SK-N-SH (cell line): Measurements from ENCODE around the gene GPD1L. TPM values are rescaled to one million over a fixed set of nuclear protein-coding genes. Genes with fewer than 3 reads are reported as not detected.

Source experiments
- CTCF ChIA-PET: fragments of 300-600, 350-600 bp; formaldehyde crosslinking; extraction: SDS; loops from one replicate; lab custom pipeline; 2021; lab: Yijun Ruan, JAX
- POLR2A ChIA-PET: fragments of 350-600 bp; sonication (Branson Sonifier 250); formaldehyde crosslinking; extraction: SDS; loops from one replicate; lab custom pipeline; 2020; ENCODE audit warnings: antibody characterized with exemption, inconsistent platforms; lab: Yijun Ruan, JAX
- DNase-seq: peaks from one replicate; pipeline ENCODE4 v3.0.0; 2012
- H2AFZ ChIP-seq: fragments of 200-600 bp; sonication (generic); 2 replicates; pipeline ENCODE4 v1.8.1; 2016; ENCODE audit warnings: antibody characterized with exemption, mild to moderate bottlenecking, low read depth
- H3F3A ChIP-seq: fragments of 200-600 bp; sonication (generic); replicated peaks from 2 replicates; pipeline ENCODE3; 2016; ENCODE audit warnings: antibody characterized with exemption, mild to moderate bottlenecking; ENCODE audit not compliant: insufficient read depth
- H3K27ac ChIP-seq, 2 experiments: fragments of 200-500 bp in 1 of 2; fragments of 200-600 bp in 1 of 2; sonication (Bioruptor generic) in 1 of 2; sonication (generic), shearing (Covaris generic) in 1 of 2; 2 replicates each; pipeline versions ENCODE4 v1.5.1 to v1.6.1; 2014 to 2016; ENCODE audit warnings: low read depth in 2 of 2, inconsistent platforms in 1 of 2, low read length in 1 of 2, mild to moderate bottlenecking in 1 of 2, mixed read lengths in 1 of 2
- H3K27me3 ChIP-seq: fragments of 200-600 bp; sonication (generic), shearing (Covaris generic); 2 replicates; pipeline ENCODE4 v1.6.1; 2016; ENCODE audit warnings: mixed run types; ENCODE audit not compliant: insufficient read depth
- H3K36me3 ChIP-seq, 2 experiments: fragments of 200-500 bp in 1 of 2; fragments of 200-600 bp in 1 of 2; sonication (Bioruptor generic) in 1 of 2; sonication (generic) in 1 of 2; replicated peaks in 1 of 2; 2 replicates each; pipeline versions ENCODE3 to v1.5.1; 2014 to 2016; ENCODE audit warnings: low read length in 1 of 2, mild to moderate bottlenecking in 1 of 2; ENCODE audit not compliant: insufficient read depth in 2 of 2, control insufficient read depth in 1 of 2
- H3K4me1 ChIP-seq, 2 experiments: fragments of 200-500 bp in 1 of 2; fragments of 200-600 bp in 1 of 2; sonication (Bioruptor generic) in 1 of 2; sonication (generic), shearing (Covaris generic) in 1 of 2; 2 replicates each; pipeline versions ENCODE4 v1.5.1 to v1.6.1; 2014 to 2016; ENCODE audit warnings: low read depth in 1 of 2, low read length in 1 of 2, mixed run types in 1 of 2; ENCODE audit not compliant: insufficient read depth in 2 of 2, control insufficient read depth in 1 of 2
- H3K4me2 ChIP-seq: fragments of 200-600 bp; sonication (generic), shearing (Covaris generic); 2 replicates; pipeline ENCODE4 v1.6.1; 2017; ENCODE audit warnings: mixed run types
- H3K4me3 ChIP-seq, 2 experiments: fragments of 200-500 bp in 1 of 2; fragments of 200-600 bp in 1 of 2; sonication (Bioruptor generic) in 1 of 2; sonication (generic), shearing (Covaris generic) in 1 of 2; 2 replicates each; pipeline versions ENCODE4 v1.5.1 to v1.8.1; 2014 to 2016; ENCODE audit warnings: low read depth in 2 of 2, inconsistent platforms in 1 of 2, low read length in 1 of 2, mild to moderate bottlenecking in 1 of 2, mixed read lengths in 1 of 2, moderate library complexity in 1 of 2
- H3K79me2 ChIP-seq: fragments of 200-600 bp; sonication (generic); 2 replicates; pipeline ENCODE4 v1.8.1; 2017; ENCODE audit warnings: mild to moderate bottlenecking; ENCODE audit not compliant: insufficient read depth
- H3K9ac ChIP-seq: fragments of 200-600 bp; sonication (generic); 2 replicates; pipeline ENCODE4 v1.6.1; 2017; ENCODE audit warnings: mixed run types
- H3K9me2 ChIP-seq: fragments of 200-600 bp; sonication (generic); 2 replicates; pipeline ENCODE4 v1.6.1; 2017; ENCODE audit warnings: mixed run types
- H3K9me3 ChIP-seq: fragments of 200-600 bp; sonication (generic); 2 replicates; pipeline ENCODE4 v1.6.1; 2017; ENCODE audit warnings: mixed run types, mild to moderate bottlenecking, moderate library complexity
- H4K20me1 ChIP-seq: fragments of 200-600 bp; sonication (generic); 2 replicates; pipeline ENCODE4 v1.6.1; 2017; ENCODE audit warnings: mild to moderate bottlenecking, mixed run types; ENCODE audit not compliant: insufficient read depth
- CHD2 ChIP-seq: fragments of 150-350 bp; IDR thresholded peaks from 2 replicates; pipeline ENCODE4 v1.6.1; 2018; ENCODE audit warnings: low read length; ENCODE audit not compliant: partially characterized antibody
- ELF1 ChIP-seq: IDR thresholded peaks from 2 replicates; pipeline ENCODE4 v1.4.0; 2012
- EP300 ChIP-seq, 2 experiments: IDR thresholded peaks; 2 replicates each; pipeline versions ENCODE4 v1.4.0 to v1.6.1; 2012; ENCODE audit warnings: borderline replicate concordance in 1 of 2, low read depth in 1 of 2, low read length in 1 of 2
- EZH2phosphoT487 ChIP-seq: fragments of 200-600 bp; sonication (generic); IDR thresholded peaks from 2 replicates; pipeline ENCODE4 v1.6.1; 2017; ENCODE audit warnings: low read depth, mixed run types, mild to moderate bottlenecking, antibody characterized with exemption, moderate library complexity, borderline replicate concordance
- FOXM1 ChIP-seq: IDR thresholded peaks from 2 replicates; pipeline ENCODE4 v1.4.0; 2012; ENCODE audit warnings: low read depth, mild to moderate bottlenecking
- IRF3 ChIP-seq: fragments of 150-350 bp; IDR thresholded peaks from 2 replicates; pipeline ENCODE4 v1.6.1; 2016; ENCODE audit warnings: mild to moderate bottlenecking, low read depth, low read length
- JUND ChIP-seq: IDR thresholded peaks from 2 replicates; pipeline ENCODE4 v1.4.0; 2012
- MAX ChIP-seq: IDR thresholded peaks from 2 replicates; pipeline ENCODE4 v1.4.0; 2012; ENCODE audit warnings: low read depth
- MEF2A ChIP-seq: IDR thresholded peaks from 2 replicates; pipeline ENCODE4 v1.4.0; 2012; ENCODE audit warnings: low read depth, borderline replicate concordance
- NFIC ChIP-seq: IDR thresholded peaks from 2 replicates; pipeline ENCODE4 v1.4.0; 2012; ENCODE audit warnings: borderline replicate concordance
- NRF1 ChIP-seq: IDR thresholded peaks from 2 replicates; pipeline ENCODE4 v1.6.1; 2012; ENCODE audit warnings: low read depth, mild to moderate bottlenecking, low read length
- PBX3 ChIP-seq: IDR thresholded peaks from 2 replicates; pipeline ENCODE4; 2012
- POLR2AphosphoS5 ChIP-seq: IDR thresholded peaks from 2 replicates; pipeline ENCODE4 v1.6.1; 2012; ENCODE audit warnings: low read depth, low read length
- RAD21 ChIP-seq: IDR thresholded peaks from 2 replicates; pipeline ENCODE4 v1.6.1; 2012; ENCODE audit warnings: mild to moderate bottlenecking, low read length
- RCOR1 ChIP-seq: fragments of 150-350 bp; IDR thresholded peaks from 2 replicates; pipeline ENCODE4 v1.6.1; 2017; ENCODE audit warnings: antibody characterized with exemption, low read length
- RFX5 ChIP-seq: IDR thresholded peaks from 2 replicates; pipeline ENCODE4 v1.6.1; 2012; ENCODE audit warnings: mild to moderate bottlenecking, improper control_type of control experiment, low read length
- SIN3A ChIP-seq: IDR thresholded peaks from 2 replicates; pipeline ENCODE4 v1.6.1; 2012; ENCODE audit warnings: low read depth, mild to moderate bottlenecking, low read length, moderate library complexity, borderline replicate concordance
- SMC3 ChIP-seq: IDR thresholded peaks from 2 replicates; pipeline ENCODE4 v1.6.1; 2012; ENCODE audit warnings: low read depth, low read length, improper control_type of control experiment
- TAF1 ChIP-seq: IDR thresholded peaks from 2 replicates; pipeline ENCODE4 v1.6.1; 2012; ENCODE audit warnings: low read depth, mild to moderate bottlenecking, low read length, moderate library complexity, borderline replicate concordance
- TCF12 ChIP-seq: IDR thresholded peaks from 2 replicates; pipeline ENCODE4 v1.4.0; 2012
- TEAD4 ChIP-seq: IDR thresholded peaks from 2 replicates; pipeline ENCODE4 v1.4.0; 2012; ENCODE audit warnings: mild to moderate bottlenecking, borderline replicate concordance; ENCODE audit not compliant: insufficient read depth
- USF1 ChIP-seq: IDR thresholded peaks from 2 replicates; pipeline ENCODE4 v1.4.0; 2012; ENCODE audit warnings: low read depth, borderline replicate concordance
- WGBS: methylation state at CpG from one replicate; pipeline ENCODE4 v1.1.6; 2017; ENCODE audit warnings: low lambda C conversion rate; 5-methylcytosine and 5-hydroxymethylcytosine counted together
- polyA plus RNA-seq, 3 experiments: library from polyadenylated mRNA; depleted of rRNA; stranded (reverse); fragments of >200 nt; gene quantifications; 2 replicates each; pipeline ENCODE4 v1.2.3, GENCODE V29; 2012

GPD1L gene
- polyA plus RNA-seq, 1 of the 3 experiments (the other 2 are of a cell fraction), result 6.1 TPM

GRCh38 chr3:32200490-32200889 lies 94.1 kb downstream of the GPD1L start (continued):
- TF ChIP-seq CHD2, result no peak
- no peak for TF ChIP-seq POLR2AphosphoS5
- TF ChIP-seq SMC3, result no peak

GRCh38 chr3:32200992-32201758 lies 94.8 kb downstream of the GPD1L start:
- POLR2A ChIA-PET, result no interaction called here
- no peaks in the 10 kb centered on the region for H3K79me2 ChIP-seq
- no peak overlapping the region for H3K9ac ChIP-seq
- no peak for TF ChIP-seq TAF1
- TF ChIP-seq NFIC, result no peak
- no peak for TF ChIP-seq MEF2A
- TF ChIP-seq MAX, result no peak
- no peak for TF ChIP-seq IRF3
- no peak for TF ChIP-seq FOXM1
- TF ChIP-seq JUND, result no peak
- TF ChIP-seq NRF1, result no peak
- no peak for TF ChIP-seq TEAD4
- TF ChIP-seq EZH2phosphoT487, result no peak
- TF ChIP-seq SMC3, result no peak
- no peak for TF ChIP-seq ELF1
- no peak for TF ChIP-seq CHD2
- no peak for TF ChIP-seq RAD21
- no peak for TF ChIP-seq SIN3A
- peaks cover 3% of the 10 kb centered on the region for H3F3A ChIP-seq
- no peak for DNase-seq
- CTCF ChIA-PET, result interaction anchor here (1.0 to 1.3 kb wide), 3 partner anchors 24 to 95 kb away, joined by 3 to 5 read pairs (median 3); no protein-coding TSS in a partner anchor
- peaks cover 0 to 8% of the 10 kb centered on the region in 2 experiments; a peak in 1 of 4 replicates for H3K4me1 ChIP-seq
- no peaks in the 10 kb centered on the region for H3K9me2 ChIP-seq
- H3K4me2 ChIP-seq, result no peak overlapping the region
- 61% methylated on average over 6 of the region's 10 CpGs for WGBS
- H2AFZ ChIP-seq, result no peak overlapping the region
- H3K36me3 ChIP-seq, result no peaks in the 10 kb centered on the region
- H3K4me3 ChIP-seq, result no peak overlapping the region
- H3K9me3 ChIP-seq, result no peaks in the 10 kb centered on the region
- H3K27ac ChIP-seq, result no peak overlapping the region
- peaks cover 9% of the 10 kb centered on the region; the same call in 1 of the 2 replicates for H3K27me3 ChIP-seq
- no peaks in the 10 kb centered on the region for H4K20me1 ChIP-seq

- CTCF ChIA-PET, result no interaction called here
- Histone ChIP-seq H3K9ac (no peak overlapping the region), H3K27ac (no peak overlapping the region), H3F3A (peaks cover 3% of the 10 kb centered on the region), H3K27me3 (peaks cover 9% of the 10 kb centered on the region; the same call in 1 of the 2 replicates), H3K9me3 (no peaks in the 10 kb centered on the region), H3K4me2 (no peak overlapping the region), H3K79me2 (no peaks in the 10 kb centered on the region), H3K4me3 (no peak overlapping the region), H3K9me2 (no peaks in the 10 kb centered on the region), H3K36me3 (no peaks in the 10 kb centered on the region), H3K4me1 (0 out of 4 replicates have a peak, but pooled peaks cover 0 to 8% of the 10 kb centered on the region in 2 experiments), H2AFZ (no peak overlapping the region), H4K20me1 (no peaks in the 10 kb centered on the region)
- 79% methylated on average over 1 of the region's 1 CpG for WGBS
- POLR2A ChIA-PET, result no interaction called here
- DNase-seq, result no peak
- TF ChIP-seq RCOR1 (no peak), FOXM1 (no peak), PBX3 (no peak), EP300 (IDR thresholded peaks at IDR 0.05; ENCODE audit: borderline replicate concordance in 1 of 2, low read depth in 1 of 2, low read length in 1 of 2) (no peak), USF1 (no peak), RFX5 (no peak), TCF12 (no peak), RAD21 (no peak), SMC3 (no peak)
These were observed 96.1 kb downstream of the GPD1L start for GRCh38 chr3:32202496-32202895.
